Mucosa of gallbladder (tissue), 1 donor: ENCODE data around the gene ZNF692. TPM values are rescaled to one million over a fixed set of nuclear protein-coding genes. Genes with fewer than 3 reads are reported as not detected.
A peak's percentile ranks its signal among the peaks of the same experiment; 100 is the strongest.
"Not testable (repeated sequence)": the region's sequence is repeated elsewhere in the genome, so short reads cannot be mapped to it uniquely, and the experiment has no call there.

Experiments
- DNase-seq: peaks from one replicate; pipeline ENCODE4 v3.0.0-alpha.2; 2020; ENCODE audit warnings: low spot score
- total RNA-seq: library from RNA; stranded (reverse); gene quantifications from one replicate; pipeline ENCODE4 v1.2.1, GENCODE V29; 2021
- donor health status: DM: no; HTN: no; CAD: no.

The ZNF692 gene
- total RNA-seq, 1 donor from 2014 or later: 62.7 TPM

DNA sequence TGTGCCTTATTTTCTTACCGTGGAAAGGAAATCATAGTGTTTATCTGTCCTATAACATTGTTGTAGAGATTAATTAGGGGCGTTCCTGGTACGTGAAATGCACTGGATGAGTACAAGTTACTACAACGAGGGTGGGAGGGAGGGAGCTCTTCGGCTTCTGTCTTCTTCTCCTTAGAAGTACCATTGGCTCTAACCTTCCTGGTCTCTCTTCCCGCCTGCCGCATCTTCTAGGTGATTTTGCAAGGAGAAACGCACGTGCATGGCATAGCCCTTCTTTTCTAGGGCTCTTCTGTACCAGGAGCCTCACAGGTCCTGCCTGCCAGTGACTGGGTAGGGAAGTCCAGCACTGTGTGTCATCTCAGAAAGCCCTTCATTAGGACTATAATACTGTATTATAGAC lies 50.0 kb downstream of the ZNF692 start:
- DNase-seq: no peak

DNA sequence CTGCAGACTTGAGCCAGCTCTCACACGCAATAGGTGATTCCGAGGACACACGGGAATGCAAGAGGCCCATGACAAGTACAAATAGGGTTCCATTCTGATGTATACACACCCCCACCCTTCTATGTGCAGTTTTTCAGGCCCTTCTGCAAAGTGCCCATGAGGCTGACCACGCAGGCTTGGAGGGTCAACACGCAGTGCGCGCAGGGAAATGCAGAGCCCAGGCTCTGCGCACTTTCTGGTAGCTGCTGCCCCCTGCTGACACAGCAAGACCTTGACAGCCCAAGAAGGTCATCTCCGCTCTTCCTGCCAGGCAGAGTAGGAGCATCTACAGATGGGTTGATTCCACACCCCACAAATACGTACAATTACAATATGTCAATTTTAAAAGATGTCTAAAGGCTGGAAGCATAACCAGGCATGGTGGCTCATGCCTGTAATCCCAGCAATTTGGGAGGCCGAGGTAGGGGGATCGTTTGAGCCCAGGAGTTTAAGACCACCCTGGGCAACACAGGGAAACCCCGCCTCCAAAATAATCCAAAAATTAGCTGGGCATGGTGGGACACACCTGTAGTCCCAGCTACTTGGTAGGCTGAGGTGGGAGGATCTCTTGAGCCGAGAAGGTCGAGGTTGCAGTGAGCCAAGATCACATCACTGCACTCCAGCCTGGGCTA lies 51.7 kb downstream of the ZNF692 start:
- DNase-seq: peak; percentile 55

DNA sequence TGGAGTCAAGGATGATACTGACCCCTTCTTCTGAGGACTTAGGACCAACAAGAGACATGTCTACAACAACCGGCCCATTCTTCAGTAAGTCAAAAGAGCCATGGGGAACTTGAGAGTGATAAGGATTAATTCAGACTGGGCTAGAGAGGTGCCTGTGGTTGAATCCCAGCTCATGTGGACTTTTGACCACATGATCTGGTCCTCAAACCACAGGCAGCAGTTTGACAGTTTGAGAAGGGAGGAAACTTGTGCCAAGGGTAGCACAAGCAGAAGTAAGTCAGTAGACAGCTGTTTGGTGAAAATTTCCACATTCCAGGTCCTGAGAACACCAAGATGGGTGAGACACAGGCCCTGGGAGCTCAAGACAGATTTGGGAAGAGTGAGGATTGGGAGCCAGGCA lies 53.0 kb downstream of the ZNF692 start:
- DNase-seq: no peak

DNA sequence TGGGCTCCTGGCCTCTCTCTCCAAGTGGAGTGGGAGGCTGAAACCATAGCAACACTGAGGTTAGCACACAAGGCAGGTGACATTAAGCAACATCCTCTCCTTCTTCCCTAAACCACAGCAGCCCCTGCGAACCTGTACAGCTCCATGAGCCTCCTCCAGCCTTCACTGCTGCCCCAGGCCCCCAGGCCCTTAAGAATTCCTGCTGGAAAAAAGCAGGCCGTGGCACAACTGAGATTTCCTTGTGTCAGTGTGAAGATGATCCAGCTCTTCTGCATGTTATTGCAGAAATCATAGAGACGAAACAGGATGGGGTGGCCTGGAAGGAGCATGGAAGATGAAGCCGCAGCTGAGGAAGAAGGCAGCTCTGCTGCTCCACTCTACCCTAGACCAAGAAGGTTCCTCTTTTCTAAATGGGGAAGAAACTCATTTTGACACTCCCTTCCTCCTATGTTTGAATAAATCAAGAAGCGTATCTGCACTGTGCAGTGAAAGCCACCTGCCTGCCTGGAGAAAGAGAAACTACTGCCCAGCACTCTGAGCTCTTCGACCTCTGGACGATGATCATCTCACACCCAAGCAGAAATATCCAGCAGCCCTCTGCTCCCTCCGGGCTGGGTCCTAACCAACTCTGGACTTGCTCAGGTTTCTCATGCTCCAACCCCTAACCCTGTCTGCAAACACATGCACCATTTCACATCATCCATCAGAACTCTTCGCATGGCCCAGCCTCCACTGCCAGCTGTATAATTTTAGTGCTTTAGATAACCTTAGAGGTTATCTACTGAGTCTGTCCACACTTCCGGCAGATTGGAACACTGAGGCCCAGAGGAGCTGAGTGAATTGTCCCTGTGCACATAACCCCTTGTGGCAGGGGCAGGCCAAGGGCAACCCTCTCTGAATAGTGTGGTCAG lies 53.9 kb downstream of the ZNF692 start:
- no peak for DNase-seq

DNA sequence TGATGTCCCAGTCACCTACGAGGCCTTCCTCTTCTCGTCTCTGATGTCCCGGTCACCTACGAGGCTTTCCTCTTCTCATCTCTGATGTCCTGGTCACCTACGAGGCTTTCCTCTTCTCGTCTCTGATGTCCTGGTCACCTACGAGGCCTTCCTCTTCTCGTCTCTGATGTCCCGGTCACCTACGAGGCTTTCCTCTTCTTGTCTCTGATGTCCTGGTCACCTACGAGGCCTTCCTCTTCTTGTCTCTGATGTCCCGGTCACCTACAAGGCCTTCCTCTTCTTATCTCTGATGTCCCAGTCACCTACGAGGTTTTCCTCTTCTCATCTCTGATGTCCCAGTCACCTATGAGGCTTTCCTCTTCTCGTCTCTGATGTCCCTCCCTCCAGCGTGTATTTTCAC lies 55.4 kb downstream of the ZNF692 start:
- DNase-seq: not testable (repeated sequence)

DNA sequence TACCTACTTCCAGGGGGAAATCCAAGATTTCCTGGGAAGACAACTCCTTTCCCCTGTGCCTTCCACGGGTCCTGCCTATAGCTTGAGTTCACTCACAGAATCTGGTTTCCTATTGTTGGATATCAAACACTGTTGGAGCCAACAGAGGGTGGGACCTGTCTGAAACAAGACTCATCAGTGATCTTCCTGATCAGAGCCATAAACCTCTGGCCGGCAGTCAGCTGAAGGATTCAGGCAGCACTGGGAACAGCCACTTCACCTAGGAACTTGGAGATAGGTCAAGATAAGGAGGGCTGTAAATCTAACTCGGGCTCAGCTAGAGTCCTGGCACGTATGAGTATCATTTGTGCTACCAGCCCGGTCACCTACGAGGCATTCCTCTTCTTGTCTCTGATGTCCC lies 56.4 kb downstream of the ZNF692 start:
- no peak for DNase-seq

DNA sequence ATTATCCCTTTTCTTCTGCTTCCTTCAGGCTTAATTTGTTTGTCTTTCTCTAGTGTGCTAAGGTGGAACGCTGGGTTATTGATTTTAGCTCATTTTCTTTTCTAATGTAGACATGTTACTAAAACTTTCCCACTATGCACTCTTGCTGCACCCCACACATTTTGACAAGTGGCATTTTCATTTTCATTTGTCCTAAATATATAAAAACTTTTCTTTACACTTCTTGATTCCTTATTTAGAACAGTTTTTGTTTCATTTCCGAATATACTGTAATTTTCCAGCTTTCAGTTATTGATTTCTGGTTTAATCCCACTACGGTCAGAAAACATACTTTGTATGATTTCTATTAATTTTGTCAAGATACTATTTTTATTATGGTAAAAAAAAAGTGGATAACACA lies 58.4 kb downstream of the ZNF692 start:
- DNase-seq: no peak

Other genes starting within 250 kb of the ZNF692 start
- gene OR2T11, start 224.0 kb downstream of the ZNF692 start, total RNA-seq: not detected
- not detected for gene OR2T35, start 213.8 kb downstream of the ZNF692 start, total RNA-seq
- not detected for gene OR2T27, start 203.6 kb downstream of the ZNF692 start, total RNA-seq
- not detected for gene OR14I1, start 156.3 kb downstream of the ZNF692 start, total RNA-seq
- not detected for gene LYPD8, start 103.3 kb downstream of the ZNF692 start, total RNA-seq
- gene SH3BP5L, start 33.2 kb downstream of the ZNF692 start, total RNA-seq: 40.0 TPM
- gene ZNF672, start 20.9 kb downstream of the ZNF692 start, total RNA-seq: 41.6 TPM
- 16.9 TPM for gene PGBD2, start 47.1 kb upstream of the ZNF692 start, total RNA-seq